ENCODE results near the gene ANXA2R. TPM values are rescaled to one million over a fixed set of nuclear protein-coding genes. Genes with fewer than 3 reads are reported as not detected.
"Not testable (repeated sequence)": the region's sequence is repeated elsewhere in the genome, so short reads cannot be mapped to it uniquely, and the experiment has no call there.

The ANXA2R gene
- total RNA-seq, 2 donors from 2014 or later = 0.63 TPM; not detected in 1

GRCh38 chr5:43036409-43036808 lies 3.7 kb downstream of the ANXA2R start:
- DNase-seq (ENCODE audit: low spot score) = no peak
- Histone ChIP-seq H3K36me3 (no peaks in the 10 kb centered on the region), H3K4me1 (no peaks in the 10 kb centered on the region), H3K9me3 (no peaks in the 10 kb centered on the region), H3K27ac (peak overlapping the region; percentile 70 to 89), H3K4me3 (no peak overlapping the region), H3K27me3 (no peaks in the 10 kb centered on the region)
- no peak for TF ChIP-seq CTCF (IDR thresholded peaks at IDR 0.05)

- Histone ChIP-seq H3K36me3 (no peaks in the 10 kb centered on the region), H3K27me3 (no peaks in the 10 kb centered on the region), H3K4me1 (no peaks in the 10 kb centered on the region), H3K9me3 (no peaks in the 10 kb centered on the region), H3K27ac (peak overlapping the region in 1 of 2 donors; percentile 33), H3K4me3 (no peak overlapping the region)
- no peak for DNase-seq (ENCODE audit: low spot score)
- TF ChIP-seq CTCF (IDR thresholded peaks at IDR 0.05) = no peak
Observed at GRCh38 chr5:43034591-43034968, 5.5 kb downstream of the ANXA2R start.

GRCh38 chr5:43033841-43034590 lies 6.1 kb downstream of the ANXA2R start:
- no peak for TF ChIP-seq CTCF (IDR thresholded peaks at IDR 0.05)
- H3K27ac ChIP-seq = peak overlapping the region in 1 of 2 donors; percentile 33
- peak overlapping the region in 1 of 2 donors; percentile 16 for H3K4me3 ChIP-seq
- H3K36me3 ChIP-seq = no peaks in the 10 kb centered on the region
- no peak for DNase-seq (ENCODE audit: low spot score)
- no peaks in the 10 kb centered on the region for H3K4me1 ChIP-seq
- no peaks in the 10 kb centered on the region for H3K27me3 ChIP-seq
- H3K9me3 ChIP-seq = no peaks in the 10 kb centered on the region

DNA sequence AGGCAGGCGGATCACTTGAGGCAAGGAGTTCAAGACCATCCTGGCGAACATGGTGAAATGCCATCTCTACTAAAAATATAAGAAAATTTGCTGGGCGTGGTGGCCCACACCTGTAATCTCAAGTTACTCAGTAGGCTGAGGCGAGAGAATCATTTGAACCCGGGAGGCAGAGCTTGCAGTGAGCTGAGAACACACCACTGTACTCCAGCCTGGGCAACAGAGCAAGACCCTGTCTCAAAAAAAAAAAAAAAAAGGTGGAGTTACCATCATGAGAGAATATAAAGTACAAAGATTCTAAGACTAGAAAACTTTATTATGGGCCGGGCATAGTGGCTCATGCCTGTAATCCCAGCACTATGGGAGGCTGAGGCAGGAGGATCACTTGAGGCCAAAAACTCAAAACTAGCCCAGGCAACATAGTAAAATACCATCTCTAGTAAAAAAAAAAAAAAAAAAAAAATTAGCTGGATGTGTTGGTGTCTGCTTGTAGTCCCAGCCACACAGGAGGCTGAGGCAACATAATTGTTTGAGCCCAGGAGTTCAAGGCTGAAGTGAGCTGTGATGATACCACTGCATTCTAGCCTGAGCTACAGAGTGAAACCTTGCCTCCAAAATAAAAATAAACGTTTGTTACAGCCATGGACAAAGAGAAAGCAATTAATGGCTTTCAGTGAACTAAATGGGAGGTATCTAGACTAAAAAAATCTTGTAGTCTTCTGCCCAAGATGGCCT lies 12.9 kb downstream of the ANXA2R start:
- Histone ChIP-seq H3K27ac (no peak overlapping the region), H3K36me3 (no peaks in the 10 kb centered on the region), H3K4me1 (no peaks in the 10 kb centered on the region), H3K27me3 (peaks cover 0 to 3% of the 10 kb centered on the region in 2 donors), H3K9me3 (no peaks in the 10 kb centered on the region), H3K4me3 (no peak overlapping the region)
- no peak for TF ChIP-seq CTCF (IDR thresholded peaks at IDR 0.05)
- DNase-seq (ENCODE audit: low spot score) = no peak

DNA sequence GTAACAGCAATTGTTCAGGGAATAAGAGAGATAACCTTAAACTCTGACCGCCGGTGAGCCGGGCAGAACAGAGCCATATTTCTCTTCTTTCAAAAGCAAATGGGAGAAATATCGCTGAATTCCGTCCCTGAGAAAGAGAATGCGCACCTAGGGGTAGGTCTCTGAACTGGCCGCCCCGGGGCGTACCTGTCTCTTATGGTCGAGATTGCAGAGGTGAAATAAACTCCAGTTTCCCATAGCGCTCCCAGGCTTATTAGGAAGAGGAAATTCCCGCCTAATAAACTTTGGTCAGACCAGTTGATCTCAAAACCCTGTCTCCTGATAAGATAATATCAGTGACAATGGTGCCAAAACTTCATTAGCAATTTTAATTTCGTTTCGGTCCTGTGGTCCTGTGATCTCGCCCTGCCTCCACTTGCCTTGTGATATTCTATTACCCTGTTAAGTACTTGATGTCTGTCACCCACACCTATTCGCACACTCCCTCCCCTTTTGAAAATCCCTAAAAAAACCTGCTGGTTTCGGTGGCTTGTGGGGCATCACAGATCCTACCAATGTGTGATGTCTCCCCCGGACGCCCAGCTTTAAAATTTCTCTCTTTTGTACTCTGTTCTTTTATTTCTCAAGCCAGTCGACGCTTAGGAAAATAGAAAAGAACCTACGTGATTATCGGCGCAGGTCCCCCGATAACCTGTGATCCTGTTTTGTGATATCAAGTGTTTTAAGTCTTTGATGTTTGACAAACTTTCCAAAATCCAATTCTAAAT lies 14.8 kb downstream of the ANXA2R start:
- not testable (repeated sequence) for DNase-seq (ENCODE audit: low spot score); H3K4me1 ChIP-seq; H3K4me3 ChIP-seq; H3K27me3 ChIP-seq; H3K27ac ChIP-seq; H3K9me3 ChIP-seq; H3K36me3 ChIP-seq

DNA sequence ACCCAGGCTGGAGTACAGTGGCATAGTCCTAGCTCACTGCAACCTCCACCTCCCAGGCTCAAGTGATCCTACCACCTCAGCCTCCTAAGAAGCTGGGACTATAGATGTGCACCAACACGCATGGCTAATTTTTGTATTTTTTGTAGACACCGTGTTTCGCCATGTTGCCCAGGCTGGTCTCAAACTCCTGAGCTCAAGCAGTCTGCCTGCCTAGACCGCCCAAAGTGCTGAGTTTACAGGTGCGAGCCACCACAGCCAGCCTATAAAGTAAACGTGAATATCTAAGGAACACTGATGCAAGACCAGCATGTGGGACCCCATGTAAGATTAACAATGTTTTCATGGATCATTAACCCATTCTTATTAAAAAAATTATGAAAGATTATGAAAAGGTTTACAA lies 15.9 kb downstream of the ANXA2R start:
- H3K27me3 ChIP-seq = peaks cover 0 to 10% of the 10 kb centered on the region in 2 donors
- H3K36me3 ChIP-seq = no peaks in the 10 kb centered on the region
- no peak for TF ChIP-seq CTCF (IDR thresholded peaks at IDR 0.05)
- no peak overlapping the region for H3K27ac ChIP-seq
- H3K9me3 ChIP-seq = no peaks in the 10 kb centered on the region
- no peak for DNase-seq (ENCODE audit: low spot score)
- no peaks in the 10 kb centered on the region for H3K4me1 ChIP-seq
- no peak overlapping the region for H3K4me3 ChIP-seq
